ENCODE data around the gene GFRA1. TPM values are rescaled to one million over a fixed set of nuclear protein-coding genes. Genes with fewer than 3 reads are reported as not detected.

The GFRA1 gene
- polyA plus RNA-seq, 3 donors: not detected

DNA sequence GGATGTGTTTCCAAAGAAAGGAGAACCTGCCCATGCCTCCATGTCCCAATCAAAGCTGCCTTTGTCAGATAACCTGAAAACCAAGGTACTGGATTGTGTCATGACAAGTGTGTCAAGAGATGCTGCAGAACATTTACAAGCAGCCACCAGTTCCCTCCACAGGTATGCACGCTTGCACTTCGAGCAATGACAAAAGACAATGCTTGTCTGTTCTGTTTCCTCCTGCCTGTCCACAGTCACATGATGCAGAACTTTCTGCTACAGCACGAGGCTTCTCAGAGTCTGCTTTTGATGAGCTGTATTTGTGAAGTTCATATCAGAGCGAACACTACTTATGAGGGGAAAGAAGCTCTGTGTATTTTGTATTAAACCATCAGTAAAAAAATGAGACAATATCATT lies 209.9 kb downstream of the GFRA1 start:
- no peak overlapping the region for H3K27ac Mint-ChIP-seq
- H3K4me3 Mint-ChIP-seq: no peak overlapping the region
- intact Hi-C loops (cut with micrococcal nuclease): no loop called here
- Histone ChIP-seq H3K9me3 (replicated peaks in 1 of 2; ENCODE audit: control insufficient read depth in 1 of 2, insufficient read depth in 1 of 2, low read length in 2 of 2) (no peaks in the 10 kb centered on the region), H3K79me2 (ENCODE audit: insufficient read depth, low read length) (no peaks in the 10 kb centered on the region), H3K27ac (ENCODE audit: low read depth in 1 of 2, low read length in 2 of 2) (no peak overlapping the region), H4K20me1 (ENCODE audit: insufficient read depth, low read length) (no peaks in the 10 kb centered on the region), H3K4me3 (replicated peaks in 1 of 3; ENCODE audit: low read depth in 2 of 3, low read length in 3 of 3) (no peak overlapping the region), H3K27me3 (ENCODE audit: control insufficient read depth in 2 of 2, insufficient read depth in 2 of 2, low read length in 2 of 2) (no peaks in the 10 kb centered on the region), H3K9ac (ENCODE audit: insufficient read depth, low read length, poor library complexity, severe bottlenecking) (no peak overlapping the region), H3K4me1 (ENCODE audit: control insufficient read depth in 1 of 2, insufficient read depth in 2 of 2, low read length in 2 of 2) (no peaks in the 10 kb centered on the region), H2AFZ (ENCODE audit: insufficient read depth, low read depth, low read length, poor library complexity, severe bottlenecking) (no peak overlapping the region), H3K4me2 (replicated peaks; ENCODE audit: extremely low read depth, low read length, poor library complexity, severe bottlenecking) (no peak overlapping the region), H3K36me3 (replicated peaks in 1 of 2; ENCODE audit: control insufficient read depth in 1 of 2, insufficient read depth in 2 of 2, low read length in 2 of 2) (no peaks in the 10 kb centered on the region)
- peaks cover 0 to 1% (median 0%) of the 10 kb centered on the region in 3 donors for H3K27me3 Mint-ChIP-seq (ENCODE audit: low read depth in 3 of 3)
- no peaks in the 10 kb centered on the region for H3K4me1 Mint-ChIP-seq
- 80% methylated on average over 1 of the region's 4 CpGs for WGBS (ENCODE audit: insufficient coverage)
- TF ChIP-seq, protein P1, sequence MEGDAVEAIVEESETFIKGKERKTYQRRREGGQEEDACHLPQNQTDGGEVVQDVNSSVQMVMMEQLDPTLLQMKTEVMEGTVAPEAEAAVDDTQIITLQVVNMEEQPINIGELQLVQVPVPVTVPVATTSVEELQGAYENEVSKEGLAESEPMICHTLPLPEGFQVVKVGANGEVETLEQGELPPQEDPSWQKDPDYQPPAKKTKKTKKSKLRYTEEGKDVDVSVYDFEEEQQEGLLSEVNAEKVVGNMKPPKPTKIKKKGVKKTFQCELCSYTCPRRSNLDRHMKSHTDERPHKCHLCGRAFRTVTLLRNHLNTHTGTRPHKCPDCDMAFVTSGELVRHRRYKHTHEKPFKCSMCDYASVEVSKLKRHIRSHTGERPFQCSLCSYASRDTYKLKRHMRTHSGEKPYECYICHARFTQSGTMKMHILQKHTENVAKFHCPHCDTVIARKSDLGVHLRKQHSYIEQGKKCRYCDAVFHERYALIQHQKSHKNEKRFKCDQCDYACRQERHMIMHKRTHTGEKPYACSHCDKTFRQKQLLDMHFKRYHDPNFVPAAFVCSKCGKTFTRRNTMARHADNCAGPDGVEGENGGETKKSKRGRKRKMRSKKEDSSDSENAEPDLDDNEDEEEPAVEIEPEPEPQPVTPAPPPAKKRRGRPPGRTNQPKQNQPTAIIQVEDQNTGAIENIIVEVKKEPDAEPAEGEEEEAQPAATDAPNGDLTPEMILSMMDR (IDR thresholded peaks at IDR 0.05): no peak
- no peak for DNase-seq
- no peaks in the 10 kb centered on the region for H3K36me3 Mint-ChIP-seq
- H3K9me3 Mint-ChIP-seq: peaks cover 0 to 5% (median 0%) of the 10 kb centered on the region in 7 donors

DNA sequence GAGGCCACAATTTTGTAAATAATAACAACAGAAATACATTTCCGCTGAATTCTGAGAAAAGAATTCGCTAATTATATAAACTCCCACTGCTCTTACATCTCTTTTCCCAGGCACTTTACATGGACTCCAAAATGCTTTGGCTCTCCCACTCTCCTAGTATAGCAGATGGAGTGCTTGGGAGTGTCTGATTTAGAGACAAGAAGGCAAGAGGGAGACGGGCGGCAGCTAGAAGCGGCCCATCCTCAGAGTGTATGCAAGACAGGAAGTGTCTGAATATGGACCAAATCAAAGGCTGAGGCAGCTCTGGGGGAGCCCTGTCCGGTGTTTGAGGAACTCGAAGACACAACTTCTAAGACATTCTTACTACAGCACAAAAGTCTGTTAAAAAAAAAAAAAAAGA lies 212.1 kb downstream of the GFRA1 start:
- no peak overlapping the region for H3K4me2 ChIP-seq (replicated peaks; ENCODE audit: extremely low read depth, low read length, poor library complexity, severe bottlenecking)
- no peak overlapping the region for H3K4me3 ChIP-seq (replicated peaks in 1 of 3; ENCODE audit: low read depth in 2 of 3, low read length in 3 of 3)
- no peaks in the 10 kb centered on the region for H3K79me2 ChIP-seq (ENCODE audit: insufficient read depth, low read length)
- H3K4me1 ChIP-seq (ENCODE audit: control insufficient read depth in 1 of 2, insufficient read depth in 2 of 2, low read length in 2 of 2): no peaks in the 10 kb centered on the region
- no peaks in the 10 kb centered on the region for H3K9me3 ChIP-seq (replicated peaks in 1 of 2; ENCODE audit: control insufficient read depth in 1 of 2, insufficient read depth in 1 of 2, low read length in 2 of 2)
- H4K20me1 ChIP-seq (ENCODE audit: insufficient read depth, low read length): no peaks in the 10 kb centered on the region
- H3K27ac ChIP-seq (ENCODE audit: low read depth in 1 of 2, low read length in 2 of 2): no peak overlapping the region
- H3K36me3 ChIP-seq (replicated peaks in 1 of 2; ENCODE audit: control insufficient read depth in 1 of 2, insufficient read depth in 2 of 2, low read length in 2 of 2): no peaks in the 10 kb centered on the region
- intact Hi-C loops (cut with micrococcal nuclease): no loop called here
- Mint-ChIP-seq H3K4me3 (no peak overlapping the region), H3K27me3 (ENCODE audit: low read depth in 3 of 3) (peaks cover 0 to 1% (median 0%) of the 10 kb centered on the region in 3 donors), H3K4me1 (no peaks in the 10 kb centered on the region), H3K36me3 (no peaks in the 10 kb centered on the region), H3K27ac (no peak overlapping the region), H3K9me3 (peaks cover 0 to 3% (median 0%) of the 10 kb centered on the region in 7 donors)
- TF ChIP-seq, protein P1 (IDR thresholded peaks at IDR 0.05): no peak
- H3K9ac ChIP-seq (ENCODE audit: insufficient read depth, low read length, poor library complexity, severe bottlenecking): no peak overlapping the region
- no peak for DNase-seq
- no peak overlapping the region for H2AFZ ChIP-seq (ENCODE audit: insufficient read depth, low read depth, low read length, poor library complexity, severe bottlenecking)
- WGBS (ENCODE audit: insufficient coverage): no CpG with 5 or more reads among the region's 7 CpGs
- no peaks in the 10 kb centered on the region for H3K27me3 ChIP-seq (ENCODE audit: control insufficient read depth in 2 of 2, insufficient read depth in 2 of 2, low read length in 2 of 2)

Data from CD14-positive monocyte (primary cell).